ENCODE results near the gene ELN.

ELN gene

DNA sequence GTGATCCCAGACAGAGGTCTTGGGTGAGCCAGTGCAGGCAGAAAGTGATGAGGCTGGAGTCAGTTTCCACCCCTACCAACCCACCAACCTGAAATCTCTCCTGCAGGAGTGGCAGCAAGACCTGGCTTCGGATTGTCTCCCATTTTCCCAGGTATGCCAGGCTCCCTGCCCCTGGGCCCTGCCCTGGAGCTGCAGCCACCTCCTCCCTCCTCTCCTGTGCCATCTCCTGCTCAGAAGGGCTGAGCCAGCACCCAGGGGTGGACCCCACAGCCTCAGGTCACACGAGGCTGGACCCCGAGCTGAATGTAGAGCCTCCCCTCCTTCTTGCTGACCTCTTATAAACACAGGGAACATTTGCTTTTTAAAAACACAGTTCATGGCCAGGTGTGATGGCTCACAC lies 38.7 kb downstream of the ELN start:
- FAIRE-seq: no peak

- no peak for FAIRE-seq
These were observed 40.6 kb downstream of the ELN start for GRCh38 chr7:74068378-74069085.

DNA sequence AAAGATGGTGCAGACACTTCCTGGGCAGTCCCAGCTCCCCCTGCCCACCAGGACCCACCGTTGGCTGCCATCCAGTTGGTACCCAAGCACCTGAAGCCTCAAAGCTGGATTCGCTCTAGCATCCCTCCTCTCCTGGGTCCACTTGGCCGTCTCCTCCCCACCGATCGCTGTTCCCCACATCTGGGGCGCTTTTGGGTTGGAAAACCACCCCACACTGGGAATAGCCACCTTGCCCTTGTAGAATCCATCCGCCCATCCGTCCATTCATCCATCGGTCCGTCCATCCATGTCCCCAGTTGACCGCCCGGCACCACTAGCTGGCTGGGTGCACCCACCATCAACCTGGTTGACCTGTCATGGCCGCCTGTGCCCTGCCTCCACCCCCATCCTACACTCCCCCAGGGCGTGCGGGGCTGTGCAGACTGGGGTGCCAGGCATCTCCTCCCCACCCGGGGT lies 41.1 kb downstream of the ELN start:
- no peak for FAIRE-seq

GRCh38 chr7:74069790-74070618 lies 42.0 kb downstream of the ELN start:
- no peak for FAIRE-seq

DNA sequence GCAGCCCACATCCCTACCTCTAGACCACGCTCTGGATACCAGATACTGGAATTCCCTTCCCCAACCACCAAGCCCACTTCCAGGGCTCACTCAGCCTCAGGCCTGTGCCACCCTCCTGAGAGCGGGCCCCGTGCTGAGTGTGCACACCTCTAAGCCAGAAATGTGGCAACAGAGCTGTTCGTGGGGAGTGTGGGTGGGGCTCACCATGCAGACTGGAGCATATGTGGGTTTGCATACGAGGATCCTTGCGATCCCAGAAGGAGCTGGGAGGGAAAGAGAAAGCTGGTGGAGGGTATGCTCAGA lies 42.6 kb downstream of the ELN start:
- FAIRE-seq: no peak

GRCh38 chr7:74071121-74071520 lies 43.1 kb downstream of the ELN start:
- FAIRE-seq: no peak

- FAIRE-seq: no peak
These were observed 46.8 kb downstream of the ELN start for GRCh38 chr7:74074770-74075169.

DNA sequence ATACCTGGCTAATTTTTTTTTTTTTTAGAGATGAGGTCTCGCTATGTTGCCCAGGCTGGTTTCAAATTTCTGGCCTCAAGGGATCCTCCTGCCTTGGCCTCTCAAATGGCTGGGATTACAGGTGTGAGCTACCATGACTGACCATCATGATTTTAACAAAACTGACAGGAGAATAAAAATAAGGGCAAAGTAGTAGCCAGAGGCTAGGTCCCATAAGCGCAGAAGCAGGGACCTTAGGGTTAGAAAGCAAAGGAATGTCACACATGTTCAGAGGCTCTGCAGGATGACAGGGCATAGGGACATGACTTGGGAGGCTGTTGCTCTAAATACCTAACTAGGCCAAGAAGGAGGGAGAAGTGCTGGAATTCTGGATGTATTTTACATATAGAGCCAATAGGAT lies 50.5 kb downstream of the ELN start:
- FAIRE-seq: no peak

DNA sequence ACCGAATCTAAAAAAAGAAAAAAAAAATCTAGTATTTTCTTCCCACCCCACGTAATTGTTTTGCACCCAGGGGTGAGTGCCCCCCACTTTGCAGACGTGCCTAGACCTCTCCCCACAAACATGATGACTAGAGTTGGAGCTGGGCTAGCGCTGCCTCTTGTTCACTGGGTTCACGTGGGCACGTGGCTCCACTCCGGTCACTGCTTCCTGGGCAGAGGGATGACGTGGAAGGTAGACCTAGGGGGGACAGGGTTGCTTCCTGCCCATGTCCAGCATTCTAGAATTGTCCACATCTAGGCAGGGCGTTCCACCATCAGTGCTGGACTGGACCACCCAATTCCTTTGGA lies 54.8 kb downstream of the ELN start:
- FAIRE-seq: no peak

DNA sequence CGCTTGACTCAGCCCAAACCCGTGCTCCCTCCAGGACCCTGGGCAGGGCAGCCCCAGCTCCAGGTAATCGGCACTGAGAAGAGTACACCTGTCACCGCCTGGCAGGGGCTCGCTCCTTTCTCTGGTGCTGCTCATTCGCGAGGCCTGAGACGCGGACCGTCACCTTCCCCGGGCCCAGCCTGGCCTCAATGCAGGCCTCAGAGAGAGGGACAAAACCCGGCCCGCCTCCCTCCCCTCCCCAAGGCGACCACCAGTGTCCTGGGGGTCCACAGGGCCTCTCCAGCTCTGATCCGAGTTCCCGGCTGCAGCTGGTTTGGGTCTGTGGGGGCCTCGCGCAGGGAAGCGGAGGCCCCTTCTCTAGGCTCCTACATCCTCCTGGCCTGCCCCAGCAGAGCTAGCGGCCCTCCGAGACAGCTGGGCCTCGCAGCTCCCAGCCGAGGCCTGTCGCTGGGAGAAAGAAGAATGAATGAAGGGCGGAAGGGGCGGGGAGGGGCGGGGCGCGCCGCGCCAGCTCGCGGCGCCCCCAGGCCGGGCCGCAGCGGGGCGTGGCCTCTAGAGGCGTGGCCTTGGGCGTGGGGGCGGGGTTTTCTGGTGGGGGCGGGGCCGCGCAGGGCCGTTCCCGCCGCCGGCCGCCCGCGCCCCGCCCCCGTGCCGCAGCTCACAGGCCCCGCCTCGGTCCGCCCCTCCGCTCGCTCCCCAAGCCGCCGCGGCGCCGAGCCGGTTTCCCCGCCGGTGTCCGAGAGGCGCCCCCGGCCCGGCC lies 55.3 kb downstream of the ELN start, which contains the start of gene LIMK1:
LIMK1 (plus strand) TSS at position 688 of the 760 bp plus-strand sequence. CDS start 187 bp downstream, outside the sequence.
- no peak for FAIRE-seq

DNA sequence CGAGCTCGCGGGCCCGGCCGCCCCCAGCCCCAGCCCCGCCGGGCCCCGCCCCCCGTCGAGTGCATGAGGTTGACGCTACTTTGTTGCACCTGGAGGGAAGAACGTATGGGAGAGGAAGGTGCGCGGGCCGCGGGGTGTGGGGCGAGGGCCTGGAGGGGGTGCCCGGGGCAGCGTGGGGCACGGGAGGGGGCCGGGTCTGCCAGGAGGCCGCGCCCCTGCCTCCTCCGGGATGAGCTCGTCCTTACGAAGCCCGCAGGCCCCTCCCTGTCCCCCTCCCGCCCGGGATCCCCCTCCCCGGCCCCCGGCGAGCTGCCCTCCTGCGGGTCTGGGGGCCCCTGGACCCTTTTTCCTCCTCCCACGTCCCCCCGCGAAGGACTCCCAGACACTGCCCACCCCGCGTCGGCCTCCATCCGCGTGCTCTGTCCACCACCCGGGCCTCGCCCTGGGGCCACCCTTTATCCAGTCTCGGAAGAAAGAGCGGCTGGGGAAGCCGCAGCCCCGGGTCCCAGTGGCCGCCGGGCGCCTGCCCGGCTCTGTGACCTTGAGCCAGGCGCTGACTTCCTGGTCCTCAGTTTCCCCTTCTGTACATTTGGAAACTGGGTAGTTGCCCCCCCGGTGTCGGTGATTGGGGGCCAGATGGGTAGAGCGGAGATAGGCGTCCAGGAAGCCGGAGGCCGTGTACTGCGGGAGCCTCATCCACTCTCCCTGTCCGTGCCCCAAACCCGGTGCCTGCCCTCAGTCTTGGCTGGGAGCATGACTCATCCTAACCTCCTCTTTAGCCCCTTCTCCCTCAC lies 56.2 kb downstream of the ELN start:
- no peak for FAIRE-seq

GRCh38 chr7:74084722-74085578 lies 57.0 kb downstream of the ELN start:
- no peak for FAIRE-seq

DNA sequence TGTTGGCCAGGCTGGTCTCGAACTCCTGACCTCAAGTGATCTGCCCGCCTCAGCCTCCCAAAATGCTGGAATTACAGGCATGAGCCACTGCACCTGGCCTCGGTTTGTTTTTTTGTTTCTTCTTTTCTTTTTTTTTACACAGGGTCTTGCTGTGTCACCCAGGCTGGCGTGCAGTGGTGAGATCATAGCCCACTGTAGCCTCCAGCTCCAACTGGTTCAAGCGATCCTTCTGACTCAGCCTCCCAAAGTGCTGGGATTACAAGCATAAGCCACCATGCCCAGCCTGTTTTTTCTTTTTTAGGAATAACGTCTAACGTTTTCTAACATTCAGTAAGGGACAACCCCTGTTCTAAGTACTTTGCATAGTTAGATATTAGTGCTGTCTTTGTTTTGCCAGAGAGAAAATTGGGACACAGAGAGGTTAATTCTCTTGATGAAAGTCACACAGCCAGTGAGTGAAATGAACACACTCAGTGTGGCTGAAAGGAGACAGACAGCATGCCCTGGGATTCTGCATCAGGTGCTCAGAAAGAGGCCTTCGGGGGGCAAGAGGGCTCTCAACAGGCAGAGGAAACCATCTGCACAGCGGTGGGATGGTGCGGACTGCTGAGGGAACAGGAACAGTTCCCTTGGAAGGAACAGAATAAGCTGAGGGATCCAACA lies 59.9 kb downstream of the ELN start:
- FAIRE-seq: no peak

- no peak for FAIRE-seq
These were observed 64.5 kb downstream of the ELN start for GRCh38 chr7:74092321-74092963.

GRCh38 chr7:74092964-74093471 lies 65.0 kb downstream of the ELN start:
- no peak for FAIRE-seq

- FAIRE-seq: no peak
These were observed 65.8 kb downstream of the ELN start for GRCh38 chr7:74093671-74094223.

DNA sequence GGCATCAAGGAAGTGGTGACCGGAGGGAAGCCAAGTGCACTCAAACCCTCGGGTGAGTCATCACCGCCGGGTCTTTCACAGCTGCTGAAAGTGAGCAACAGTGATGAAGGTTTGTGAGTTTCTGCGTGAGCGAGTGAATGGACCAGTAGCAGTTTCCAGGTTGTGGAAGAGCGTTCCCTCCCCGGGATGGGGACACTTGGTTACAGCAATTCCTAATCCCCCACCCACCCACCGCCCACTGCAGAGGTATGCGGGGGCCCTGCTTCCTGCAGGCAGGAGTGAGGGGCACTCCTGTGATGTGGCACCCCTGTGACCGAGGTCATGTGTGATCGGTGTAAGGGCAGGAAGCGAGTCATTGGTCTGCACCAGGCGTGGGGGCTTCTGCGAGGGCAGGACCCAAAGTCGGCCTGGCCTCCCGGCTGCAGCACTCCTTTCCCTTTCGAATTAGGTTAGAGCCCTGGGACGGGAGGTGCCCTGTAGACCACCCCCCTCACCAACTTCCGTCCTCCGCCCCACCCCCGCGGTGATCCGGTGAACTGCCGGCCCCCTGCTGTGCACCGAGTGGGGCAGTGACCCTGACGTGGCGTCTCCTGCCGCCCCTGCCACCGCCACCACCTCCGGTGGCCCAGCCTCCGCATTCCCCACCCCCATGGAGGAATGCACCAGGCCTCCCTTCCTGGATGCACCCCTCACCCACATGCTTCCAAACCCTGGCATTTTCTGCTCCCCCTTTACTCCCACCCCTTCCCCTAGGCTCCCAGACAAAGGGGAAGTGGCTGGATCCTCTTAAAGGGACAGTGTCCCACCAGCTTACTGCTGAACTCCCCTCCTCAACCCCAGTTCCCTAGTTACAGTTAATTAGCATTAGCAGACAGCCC lies 66.5 kb downstream of the ELN start:
- peak; percentile 19 for FAIRE-seq

GRCh38 chr7:74095135-74095534 lies 67.2 kb downstream of the ELN start:
- no peak for FAIRE-seq

- no peak for FAIRE-seq
These were observed 70.1 kb downstream of the ELN start for GRCh38 chr7:74097937-74098614.
